Measurements from ENCODE around the gene LNPK.

The LNPK gene

DNA sequence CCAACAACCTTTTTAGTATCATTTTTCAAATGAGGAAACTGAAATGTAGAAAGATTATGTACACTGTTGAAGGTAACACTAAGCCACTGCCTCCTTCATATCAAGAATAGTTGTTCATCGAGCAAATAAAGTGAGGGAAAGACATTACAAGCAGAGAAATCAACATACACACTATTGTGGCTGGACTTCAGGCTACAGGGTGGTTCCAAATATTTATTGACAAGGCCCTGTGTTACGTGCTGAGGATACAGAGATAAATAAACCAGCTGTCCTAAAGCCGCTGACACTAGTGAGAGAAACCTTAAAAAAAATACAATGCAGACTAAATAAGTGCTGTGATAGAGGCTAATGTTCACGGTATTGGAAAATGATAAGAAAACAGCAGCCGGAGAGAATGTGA lies 1.9 kb upstream of the LNPK start:
- no peak for TF ChIP-seq CEBPB (IDR thresholded peaks at IDR 0.05)
- TF ChIP-seq EP300 (IDR thresholded peaks at IDR 0.05; ENCODE audit: borderline replicate concordance): no peak
- TF ChIP-seq, protein P1, sequence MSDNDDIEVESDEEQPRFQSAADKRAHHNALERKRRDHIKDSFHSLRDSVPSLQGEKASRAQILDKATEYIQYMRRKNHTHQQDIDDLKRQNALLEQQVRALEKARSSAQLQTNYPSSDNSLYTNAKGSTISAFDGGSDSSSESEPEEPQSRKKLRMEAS (IDR thresholded peaks at IDR 0.05): no peak
- no peak for TF ChIP-seq EGR1 (IDR thresholded peaks at IDR 0.05)
- TF ChIP-seq TAF1 (IDR thresholded peaks at IDR 0.05; ENCODE audit: low read depth): no peak
- TF ChIP-seq FOXM1 (IDR thresholded peaks at IDR 0.05; ENCODE audit: borderline replicate concordance, low read depth): no peak
- TF ChIP-seq, protein P2, sequence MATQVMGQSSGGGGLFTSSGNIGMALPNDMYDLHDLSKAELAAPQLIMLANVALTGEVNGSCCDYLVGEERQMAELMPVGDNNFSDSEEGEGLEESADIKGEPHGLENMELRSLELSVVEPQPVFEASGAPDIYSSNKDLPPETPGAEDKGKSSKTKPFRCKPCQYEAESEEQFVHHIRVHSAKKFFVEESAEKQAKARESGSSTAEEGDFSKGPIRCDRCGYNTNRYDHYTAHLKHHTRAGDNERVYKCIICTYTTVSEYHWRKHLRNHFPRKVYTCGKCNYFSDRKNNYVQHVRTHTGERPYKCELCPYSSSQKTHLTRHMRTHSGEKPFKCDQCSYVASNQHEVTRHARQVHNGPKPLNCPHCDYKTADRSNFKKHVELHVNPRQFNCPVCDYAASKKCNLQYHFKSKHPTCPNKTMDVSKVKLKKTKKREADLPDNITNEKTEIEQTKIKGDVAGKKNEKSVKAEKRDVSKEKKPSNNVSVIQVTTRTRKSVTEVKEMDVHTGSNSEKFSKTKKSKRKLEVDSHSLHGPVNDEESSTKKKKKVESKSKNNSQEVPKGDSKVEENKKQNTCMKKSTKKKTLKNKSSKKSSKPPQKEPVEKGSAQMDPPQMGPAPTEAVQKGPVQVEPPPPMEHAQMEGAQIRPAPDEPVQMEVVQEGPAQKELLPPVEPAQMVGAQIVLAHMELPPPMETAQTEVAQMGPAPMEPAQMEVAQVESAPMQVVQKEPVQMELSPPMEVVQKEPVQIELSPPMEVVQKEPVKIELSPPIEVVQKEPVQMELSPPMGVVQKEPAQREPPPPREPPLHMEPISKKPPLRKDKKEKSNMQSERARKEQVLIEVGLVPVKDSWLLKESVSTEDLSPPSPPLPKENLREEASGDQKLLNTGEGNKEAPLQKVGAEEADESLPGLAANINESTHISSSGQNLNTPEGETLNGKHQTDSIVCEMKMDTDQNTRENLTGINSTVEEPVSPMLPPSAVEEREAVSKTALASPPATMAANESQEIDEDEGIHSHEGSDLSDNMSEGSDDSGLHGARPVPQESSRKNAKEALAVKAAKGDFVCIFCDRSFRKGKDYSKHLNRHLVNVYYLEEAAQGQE (IDR thresholded peaks at IDR 0.05; ENCODE audit: low read depth): no peak
- no peak for TF ChIP-seq RAD21 (IDR thresholded peaks at IDR 0.05; ENCODE audit: low read depth)
- TF ChIP-seq YY1 (IDR thresholded peaks at IDR 0.05; ENCODE audit: low read depth): no peak
- no peak for TF ChIP-seq ZBTB7A (IDR thresholded peaks at IDR 0.05; ENCODE audit: low read depth)

DNA sequence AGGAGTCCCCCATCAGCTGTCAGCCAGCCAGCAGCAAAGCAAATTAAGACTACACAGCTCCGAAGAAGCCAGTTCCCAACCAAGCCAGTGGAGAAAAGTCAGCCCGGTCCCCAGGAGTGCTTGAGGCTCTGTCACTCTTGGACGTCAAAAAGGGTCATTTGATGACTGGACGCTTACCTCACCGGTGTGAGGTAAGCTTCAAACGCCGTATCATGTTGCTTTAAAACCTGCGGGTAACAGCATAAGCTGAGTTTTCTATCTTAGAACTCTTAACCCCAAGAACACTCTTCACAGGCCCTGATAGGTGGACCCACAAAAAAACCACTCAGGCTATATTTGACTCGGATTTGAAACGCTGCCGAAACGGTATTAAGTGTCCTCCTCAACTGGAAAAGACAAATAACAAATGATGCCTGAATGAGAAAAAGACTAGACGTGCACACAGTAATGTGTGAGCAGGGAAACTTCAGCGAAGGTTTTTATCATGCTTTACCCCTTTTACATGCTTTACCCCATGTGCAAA lies 682 bp upstream of the LNPK start:
- TF ChIP-seq CREB1 (IDR thresholded peaks at IDR 0.05; ENCODE audit: low read depth): peak; percentile 24; the same call in 1 of the 2 replicates
- TF ChIP-seq, protein P2 (IDR thresholded peaks at IDR 0.05; ENCODE audit: low read depth): no peak

DNA sequence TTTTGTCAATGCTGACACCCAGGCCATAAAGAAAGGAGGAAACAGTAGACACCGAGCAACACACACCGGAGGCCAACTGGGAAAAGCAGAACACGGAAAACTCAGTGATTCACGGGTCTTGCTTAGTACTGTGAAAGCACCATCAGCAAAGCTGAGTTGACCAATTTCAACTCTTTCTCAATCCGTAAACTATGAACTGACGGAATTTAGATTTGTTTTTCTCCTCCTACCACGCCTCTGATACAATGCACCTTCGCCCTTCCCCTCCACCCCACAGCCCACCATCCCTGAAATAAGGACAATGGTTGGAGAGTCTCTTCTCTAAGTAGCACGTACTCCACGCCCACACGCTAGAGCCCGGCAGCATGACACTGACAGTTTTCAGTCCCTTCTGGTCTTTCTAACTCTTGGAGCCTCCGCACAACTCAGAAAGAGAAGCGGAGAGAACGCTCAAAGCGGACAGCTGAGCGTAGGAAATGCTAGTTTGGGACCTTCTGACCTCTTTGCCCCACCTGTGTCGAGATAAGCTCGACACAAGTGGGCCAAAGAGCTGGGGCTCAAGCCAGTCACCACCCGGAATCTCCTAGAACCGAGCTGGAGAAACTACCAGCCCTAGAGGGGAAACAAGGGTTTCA lies 669 bp downstream of the LNPK start:
- TF ChIP-seq, protein P3, sequence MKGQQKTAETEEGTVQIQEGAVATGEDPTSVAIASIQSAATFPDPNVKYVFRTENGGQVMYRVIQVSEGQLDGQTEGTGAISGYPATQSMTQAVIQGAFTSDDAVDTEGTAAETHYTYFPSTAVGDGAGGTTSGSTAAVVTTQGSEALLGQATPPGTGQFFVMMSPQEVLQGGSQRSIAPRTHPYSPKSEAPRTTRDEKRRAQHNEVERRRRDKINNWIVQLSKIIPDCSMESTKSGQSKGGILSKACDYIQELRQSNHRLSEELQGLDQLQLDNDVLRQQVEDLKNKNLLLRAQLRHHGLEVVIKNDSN (IDR thresholded peaks at IDR 0.05): no peak
- TF ChIP-seq EGR1 (IDR thresholded peaks at IDR 0.05): no peak
- TF ChIP-seq, protein P1 (IDR thresholded peaks at IDR 0.05): peak; percentile 22; the same call in 1 of the 2 replicates
- TF ChIP-seq YY1 (IDR thresholded peaks at IDR 0.05; ENCODE audit: low read depth): no peak
- TF ChIP-seq TEAD4 (IDR thresholded peaks at IDR 0.05): no peak

DNA sequence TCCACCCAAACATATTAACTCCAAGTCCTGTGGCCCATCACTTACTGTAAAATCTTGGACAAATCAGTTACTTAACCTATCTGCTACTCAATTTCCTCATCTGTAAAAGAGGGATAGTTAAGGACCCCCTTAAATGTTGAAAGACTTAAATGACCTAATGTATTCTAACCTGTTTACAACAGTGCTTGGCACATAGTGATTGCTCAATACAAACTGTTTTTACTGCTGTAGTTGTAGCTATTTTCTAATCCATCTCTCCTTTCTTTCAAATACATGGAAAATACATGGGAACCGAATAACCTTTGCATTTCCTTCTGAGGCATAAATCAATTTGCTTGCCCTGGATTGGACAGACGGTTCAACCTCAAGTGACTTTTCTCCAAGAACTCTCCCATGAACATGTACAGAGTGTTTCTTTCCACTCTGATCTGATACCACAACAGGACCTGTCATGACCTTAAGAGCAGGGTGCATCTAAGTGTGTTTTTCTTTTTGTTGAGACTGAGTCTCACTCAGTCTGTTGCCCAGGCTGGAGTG lies 2.7 kb downstream of the LNPK start:
- no peak for TF ChIP-seq CEBPB (IDR thresholded peaks at IDR 0.05)
- TF ChIP-seq EP300 (IDR thresholded peaks at IDR 0.05; ENCODE audit: borderline replicate concordance): no peak
- no peak for TF ChIP-seq NFIC (IDR thresholded peaks at IDR 0.05)
- no peak for TF ChIP-seq CREB1 (IDR thresholded peaks at IDR 0.05; ENCODE audit: low read depth)

DNA sequence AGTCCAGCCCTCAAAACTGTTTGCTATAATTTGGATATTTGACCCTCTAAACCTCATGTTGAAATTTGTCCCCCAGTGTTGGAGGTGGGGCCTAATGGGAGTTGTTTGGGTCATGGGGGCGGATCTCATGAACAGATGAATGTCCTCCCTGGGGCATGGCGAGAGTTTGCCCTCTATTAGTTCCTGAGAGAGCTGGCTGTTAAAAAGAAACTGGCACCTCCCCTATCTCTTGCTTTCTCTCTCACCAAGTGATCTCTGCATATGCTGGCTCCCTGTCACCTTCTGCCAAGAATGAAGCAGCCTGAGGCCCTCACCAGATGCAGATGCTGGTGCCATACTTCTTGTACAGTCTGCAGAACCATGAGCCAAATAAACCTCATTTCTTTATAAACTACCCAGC lies 12.0 kb downstream of the LNPK start:
- TF ChIP-seq EGR1 (IDR thresholded peaks at IDR 0.05) (no peak), YY1 (IDR thresholded peaks at IDR 0.05; ENCODE audit: low read depth) (no peak), NFIC (IDR thresholded peaks at IDR 0.05) (no peak), TAF1 (IDR thresholded peaks at IDR 0.05; ENCODE audit: low read depth) (no peak), CREB1 (IDR thresholded peaks at IDR 0.05; ENCODE audit: low read depth) (no peak), FOXM1 (IDR thresholded peaks at IDR 0.05; ENCODE audit: borderline replicate concordance, low read depth) (no peak), TEAD4 (IDR thresholded peaks at IDR 0.05) (no peak), ZBTB7A (IDR thresholded peaks at IDR 0.05; ENCODE audit: low read depth) (no peak)
- TF ChIP-seq, protein P3 (IDR thresholded peaks at IDR 0.05): no peak
- TF ChIP-seq, protein P1 (IDR thresholded peaks at IDR 0.05): no peak
- TF ChIP-seq, protein P2 (IDR thresholded peaks at IDR 0.05; ENCODE audit: low read depth): no peak
